Activated T-helper 1 cell treated with anti-CD3 and anti-CD28 coated beads, Interleukin-2, amount 50 U/mL, for 16 hours (primary cell): ENCODE data around the gene SLC6A2.

ENCODE experiments used
- DNase-seq, 2 donors: peaks; one replicate each; pipeline ENCODE4 v3.0.0-alpha.2; 2020; ENCODE audit warnings: low read depth in 1 of 2, low spot score in 1 of 2

The SLC6A2 gene

DNA sequence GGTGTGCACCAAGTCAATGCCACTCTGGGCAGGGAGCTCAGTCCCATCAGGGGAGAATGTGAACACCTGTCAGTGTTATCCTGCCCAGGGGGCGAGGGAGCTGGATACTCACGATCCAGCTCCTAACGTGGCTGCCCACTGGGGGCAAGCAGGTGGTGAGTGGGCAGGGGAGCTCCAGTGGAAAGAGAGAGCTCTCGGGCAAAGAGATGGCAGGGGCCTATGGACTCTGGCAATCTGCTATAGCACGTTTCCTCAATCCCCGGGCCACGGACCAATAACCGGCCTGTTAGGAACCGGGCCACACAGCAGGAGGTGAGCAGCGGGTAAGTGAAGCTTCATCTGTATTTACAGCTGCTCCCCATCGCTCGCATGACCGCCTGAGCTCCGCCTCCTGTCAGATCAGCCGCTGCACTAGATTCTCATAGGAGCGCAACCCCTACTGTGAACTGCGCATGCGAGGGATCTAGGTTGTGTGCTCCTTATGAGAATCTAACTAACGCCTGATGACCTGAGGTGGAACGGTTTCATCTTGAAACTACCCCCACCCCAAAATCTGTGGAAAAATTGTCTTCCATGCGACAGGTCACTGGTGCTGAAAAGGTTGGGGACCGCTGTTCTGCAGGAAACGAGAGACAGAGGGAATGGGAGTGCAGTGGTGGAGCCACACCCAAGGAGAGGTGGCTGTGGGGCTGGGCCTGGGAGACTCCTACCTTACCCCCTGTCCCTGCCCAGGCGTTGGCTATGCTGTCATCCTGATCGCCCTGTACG is 15.6 kb downstream of the SLC6A2 start:
- DNase-seq, result no peak

DNA sequence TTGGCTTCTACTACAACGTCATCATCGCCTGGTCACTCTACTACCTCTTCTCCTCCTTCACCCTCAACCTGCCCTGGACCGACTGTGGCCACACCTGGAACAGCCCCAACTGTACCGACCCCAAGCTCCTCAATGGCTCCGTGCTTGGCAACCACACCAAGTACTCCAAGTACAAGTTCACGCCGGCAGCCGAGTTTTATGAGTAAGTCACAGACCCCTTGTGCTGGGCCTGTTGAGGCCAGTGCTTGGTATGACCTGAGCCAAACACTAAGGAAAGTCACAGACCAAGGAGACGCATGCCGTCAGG is 16.1 kb downstream of the SLC6A2 start:
- DNase-seq, result no peak

DNA sequence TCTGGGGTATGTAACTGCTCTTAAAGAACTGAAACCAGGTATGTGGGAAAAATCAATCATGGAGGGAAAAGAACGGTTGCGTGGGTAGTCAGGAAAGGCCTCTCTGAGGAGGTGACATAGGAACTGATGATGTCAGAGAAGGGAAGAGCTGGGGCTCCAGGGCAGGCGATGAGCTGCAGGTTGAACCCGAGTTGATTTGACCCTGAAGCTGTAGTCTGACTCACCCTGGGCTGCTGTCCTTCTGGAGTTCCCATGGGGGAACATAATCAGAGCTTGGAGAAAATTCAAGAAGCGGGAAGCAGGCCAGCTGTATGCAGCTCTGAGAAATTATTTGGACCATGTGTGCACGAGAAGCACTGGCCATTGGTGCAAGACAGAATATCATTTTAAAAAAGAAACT is 16.7 kb downstream of the SLC6A2 start:
- DNase-seq, result no peak

DNA sequence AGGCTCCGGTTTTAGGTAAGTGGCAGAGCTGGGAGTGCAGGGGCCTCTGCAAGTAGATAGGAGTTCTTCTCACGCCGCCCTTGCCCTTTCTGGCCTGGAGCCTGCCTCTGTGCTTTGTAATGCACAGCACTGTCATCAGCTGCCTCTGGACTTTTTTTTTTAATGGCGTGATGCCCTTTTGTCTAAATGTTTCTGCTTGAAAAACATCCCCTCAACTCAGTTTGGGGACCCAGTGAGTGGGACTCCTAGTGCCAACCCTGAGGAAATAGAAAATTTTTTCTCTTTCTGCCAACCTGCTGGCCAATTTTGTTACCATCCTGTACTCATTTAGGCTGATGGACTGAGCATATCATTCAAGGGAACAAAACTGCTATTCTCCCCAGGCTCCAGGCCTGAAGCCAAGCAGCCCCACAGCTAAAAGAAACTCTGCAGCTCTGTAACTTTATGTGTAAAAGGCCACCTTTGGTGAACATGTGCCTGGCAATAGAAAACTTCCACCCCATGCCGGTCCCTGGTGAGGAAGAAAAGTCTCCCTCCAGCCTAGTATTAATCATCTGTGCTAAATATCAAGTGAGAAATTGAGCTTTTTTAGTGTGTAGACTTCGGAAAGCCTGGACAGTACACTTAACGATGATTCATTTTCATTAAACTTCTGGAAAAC is 22.5 kb downstream of the SLC6A2 start:
- no peak for DNase-seq

DNA sequence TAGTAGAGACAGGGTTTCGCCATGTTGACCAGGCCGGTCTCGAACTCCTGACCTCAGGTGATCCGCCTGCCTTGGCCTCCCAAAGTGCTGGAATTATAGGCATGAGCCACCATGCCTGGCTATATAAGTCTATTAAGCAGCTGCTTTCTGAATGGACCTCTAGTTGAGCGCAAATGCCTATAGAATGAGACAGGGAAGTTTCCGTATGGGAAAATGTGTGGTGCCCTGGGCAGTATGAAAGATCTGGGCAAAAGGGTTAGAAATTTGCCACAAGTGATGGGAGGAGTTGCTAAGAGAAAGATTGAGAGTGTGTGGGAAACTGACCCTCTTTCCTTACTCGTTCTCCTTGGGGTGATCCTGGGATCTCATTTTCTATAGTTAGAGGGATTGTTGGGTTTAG is 26.3 kb downstream of the SLC6A2 start:
- no peak for DNase-seq

- no peak for DNase-seq
These were observed 30.2 kb downstream of the SLC6A2 start for GRCh38 chr16:55685973-55686372.

GRCh38 chr16:55686671-55687070 is 30.9 kb downstream of the SLC6A2 start:
- DNase-seq, result no peak

DNA sequence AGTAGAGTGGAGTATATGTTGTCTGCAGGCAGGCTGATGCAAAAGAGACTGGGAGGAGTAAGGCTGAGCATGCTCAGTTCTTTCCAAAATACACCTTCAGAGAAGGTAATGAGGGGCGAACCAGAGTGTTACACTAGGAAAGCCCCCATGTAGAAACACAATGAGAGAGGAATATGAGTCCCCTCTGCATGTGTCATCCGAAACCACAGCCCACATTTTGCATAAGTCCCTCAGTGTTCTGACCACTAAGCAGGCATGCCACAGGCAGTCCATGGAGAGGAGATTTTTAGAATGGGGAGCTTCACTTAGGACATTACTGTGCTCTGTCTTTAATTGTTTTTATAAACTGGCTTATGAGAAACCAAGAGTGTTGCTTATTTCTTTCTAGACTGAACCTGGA is 32.0 kb downstream of the SLC6A2 start:
- DNase-seq, result no peak

DNA sequence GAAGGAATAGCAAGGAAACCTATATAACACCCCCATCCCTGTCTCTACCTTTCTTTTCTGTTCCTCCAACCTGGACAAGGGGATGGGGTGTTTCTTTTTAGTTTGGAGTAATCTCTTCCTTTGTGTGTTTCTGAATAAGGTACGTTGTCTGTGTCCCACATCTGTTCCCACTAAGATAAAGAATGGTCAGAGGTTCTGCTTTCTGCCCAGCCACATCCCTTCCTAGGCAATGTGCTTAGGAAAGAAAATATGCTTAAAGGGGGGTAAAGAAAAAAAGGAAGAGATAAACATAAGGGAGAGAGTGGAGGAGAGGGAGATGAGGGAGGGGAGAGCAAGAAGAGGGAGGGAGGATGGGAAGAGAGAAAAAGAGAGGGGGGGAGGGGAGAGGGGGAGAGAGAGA is 35.1 kb downstream of the SLC6A2 start:
- no peak for DNase-seq

DNA sequence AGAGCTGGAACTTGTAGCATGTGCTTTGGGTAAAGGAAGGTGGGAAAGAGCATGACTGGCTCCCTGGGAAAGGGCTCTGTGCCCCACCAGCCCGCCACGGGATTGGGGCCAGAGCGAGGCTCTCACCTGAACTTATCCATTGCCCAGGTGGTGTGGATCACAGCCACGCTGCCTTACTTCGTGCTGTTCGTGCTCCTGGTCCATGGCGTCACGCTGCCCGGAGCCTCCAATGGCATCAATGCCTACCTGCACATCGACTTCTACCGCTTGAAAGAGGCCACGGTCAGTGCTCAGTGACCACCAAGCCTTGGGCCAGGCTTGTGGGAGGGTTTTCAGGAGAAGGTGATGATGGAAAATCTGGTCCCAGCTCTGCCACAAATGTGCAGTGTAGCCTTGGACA is 36.0 kb downstream of the SLC6A2 start:
- DNase-seq, result no peak

- DNase-seq, result no peak
These were observed 39.8 kb downstream of the SLC6A2 start for GRCh38 chr16:55695595-55695994.

DNA sequence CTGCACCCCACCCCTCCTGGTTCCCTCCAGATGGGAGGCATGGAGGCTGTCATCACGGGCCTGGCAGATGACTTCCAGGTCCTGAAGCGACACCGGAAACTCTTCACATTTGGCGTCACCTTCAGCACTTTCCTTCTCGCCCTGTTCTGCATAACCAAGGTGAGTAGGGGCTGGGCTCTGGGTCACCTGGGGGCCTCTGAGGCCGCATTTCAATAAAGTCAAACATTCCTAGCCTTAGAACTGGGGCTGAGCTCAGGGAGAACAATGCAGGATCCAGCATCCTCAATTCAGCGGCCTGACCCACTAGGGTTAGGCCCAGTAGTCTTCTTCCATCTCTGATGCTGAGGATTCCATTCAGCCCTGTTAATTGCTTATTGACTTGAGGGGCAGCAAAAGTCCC is 42.1 kb downstream of the SLC6A2 start:
- no peak for DNase-seq

GRCh38 chr16:55698331-55698730 is 42.5 kb downstream of the SLC6A2 start:
- no peak for DNase-seq

DNA sequence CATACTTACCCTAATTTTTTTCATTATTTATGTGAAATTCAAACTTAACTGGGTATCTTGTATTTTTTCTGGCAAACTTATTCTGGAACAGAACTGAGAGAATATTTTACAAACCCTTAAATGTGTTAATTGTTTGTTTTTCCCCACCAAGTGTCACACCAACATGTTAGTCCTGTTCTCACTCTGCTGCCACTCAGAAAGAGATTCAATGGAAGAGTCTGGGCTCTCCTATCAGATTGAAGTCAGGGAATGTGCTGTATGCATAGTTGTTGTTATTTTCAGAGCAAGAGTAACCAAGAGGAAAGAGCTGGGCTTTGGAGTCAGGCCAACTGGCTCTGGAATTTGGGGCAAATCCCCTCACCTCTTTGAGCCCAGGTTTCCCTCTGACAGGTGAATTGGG is 43.2 kb downstream of the SLC6A2 start:
- no peak for DNase-seq

DNA sequence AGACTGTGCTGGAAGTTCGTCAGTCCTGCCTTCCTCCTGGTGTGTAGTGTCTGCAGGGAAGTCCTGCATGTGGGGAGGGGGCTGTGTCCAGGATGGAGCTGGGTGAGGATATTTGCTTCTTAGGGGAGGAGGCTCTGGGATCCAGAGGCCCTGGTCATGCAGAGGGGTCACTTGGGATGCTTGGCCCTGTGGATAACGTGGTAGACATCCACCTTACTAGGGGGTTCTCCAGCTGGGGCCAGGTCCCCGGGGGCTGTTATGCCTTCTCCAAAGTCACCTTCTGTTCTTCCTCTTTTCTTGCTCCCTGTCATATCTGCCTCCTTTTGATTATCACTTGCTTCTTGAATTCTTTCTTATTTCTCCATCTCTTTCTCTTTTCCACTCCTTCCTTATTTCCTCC is 43.8 kb downstream of the SLC6A2 start:
- DNase-seq, result no peak

GRCh38 chr16:55700067-55700466 is 44.3 kb downstream of the SLC6A2 start:
- DNase-seq, result no peak

- no peak for DNase-seq
These were observed 45.2 kb downstream of the SLC6A2 start for GRCh38 chr16:55700961-55701360.

- no peak for DNase-seq
These were observed 45.9 kb downstream of the SLC6A2 start for GRCh38 chr16:55701442-55702319.

DNA sequence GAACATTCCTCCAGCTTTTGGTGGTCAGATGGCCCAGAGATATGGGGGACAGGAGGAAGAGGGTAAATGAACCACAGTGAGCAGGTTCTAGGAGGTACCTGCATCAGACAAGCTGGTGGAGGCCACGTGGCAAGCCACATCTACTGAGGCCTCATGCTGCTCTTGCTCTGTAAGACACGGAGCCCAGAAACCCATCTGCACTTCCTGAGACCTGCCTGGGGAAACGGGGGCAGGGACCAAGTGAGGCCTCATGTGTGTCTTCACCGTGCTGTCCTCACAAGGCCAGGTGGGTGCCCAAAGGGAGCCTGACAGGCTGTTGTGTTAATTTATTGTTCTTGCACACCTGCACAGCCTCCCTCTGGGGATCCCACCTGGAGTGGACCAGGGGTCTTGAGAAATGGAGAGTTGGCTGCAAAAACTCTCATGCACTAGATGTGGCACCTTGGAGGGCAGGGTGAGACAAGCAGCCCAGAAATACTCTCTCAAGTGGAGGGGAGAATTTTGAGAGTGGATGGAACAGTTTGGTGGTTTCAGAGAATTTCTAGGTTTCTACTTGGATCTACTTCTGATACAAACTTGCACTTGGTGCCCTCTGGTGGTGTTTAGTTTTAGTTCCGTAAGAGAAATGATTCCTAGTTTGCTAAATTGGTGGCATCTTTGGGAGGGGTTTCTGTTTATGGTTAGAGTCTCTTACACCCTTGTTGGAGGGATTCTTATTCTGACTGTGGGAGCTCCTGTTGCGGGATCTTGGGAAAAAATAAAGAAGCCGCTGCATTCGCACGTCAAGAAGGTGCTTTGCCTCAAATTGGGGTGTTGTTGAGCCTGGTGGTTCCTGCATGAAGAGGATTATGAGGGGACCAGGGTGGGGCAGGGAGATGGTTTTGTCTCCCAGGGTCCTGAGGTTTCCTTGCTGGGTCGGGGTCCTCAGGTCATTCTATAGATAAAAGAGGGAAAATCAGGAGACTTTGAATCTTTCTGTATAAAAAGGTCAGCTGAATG is 47.5 kb downstream of the SLC6A2 start:
- DNase-seq, result no peak

- DNase-seq, result no peak
These were observed 51.1 kb downstream of the SLC6A2 start for GRCh38 chr16:55706739-55707384.
